Raji (cell line): ENCODE results near the gene MIX23.

Experiments used
- POLR2A ChIP-seq: IDR thresholded peaks from 2 replicates; pipeline ENCODE4 v1.6.1; 2011; ENCODE audit warnings: low read depth, low read length, control low read depth; ENCODE audit not compliant: insufficient read depth

MIX23 gene

DNA sequence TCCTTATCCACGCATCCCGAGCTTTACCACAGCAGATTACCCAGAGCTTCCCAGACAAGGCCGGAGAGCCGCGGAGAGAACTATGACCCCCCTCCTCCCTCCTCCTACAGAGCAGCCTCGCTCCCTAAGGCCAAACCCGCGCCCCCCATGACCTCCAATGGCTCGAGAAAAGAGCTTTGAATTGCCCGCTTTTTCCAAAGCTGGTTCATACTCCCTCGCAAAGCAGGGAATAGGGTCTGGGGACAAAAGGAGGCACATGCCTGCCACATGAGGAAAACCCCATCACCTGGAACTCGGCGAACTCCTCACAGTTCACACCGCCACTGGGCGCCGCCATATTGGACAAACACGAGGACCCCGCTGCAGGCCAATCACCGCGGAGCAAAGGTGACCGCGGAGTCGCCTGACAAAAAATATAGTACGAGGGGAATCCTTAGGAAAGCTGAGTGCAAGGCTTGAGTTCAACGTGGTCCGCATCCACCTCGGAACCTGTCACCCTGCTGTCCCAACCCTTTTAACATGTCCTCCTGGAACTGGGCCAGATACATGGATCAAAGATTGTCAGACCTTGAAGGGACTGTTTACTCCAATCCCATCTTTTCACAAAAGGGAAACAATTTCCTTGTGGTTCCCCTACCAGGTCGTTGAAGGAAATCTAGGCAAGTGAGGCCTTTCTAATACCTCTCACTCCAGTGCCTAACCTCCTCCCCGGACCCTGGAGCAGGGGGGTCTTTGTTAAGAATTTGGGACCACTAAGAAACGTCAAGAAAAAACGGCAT, at the start of gene MIX23:
TSS of gene MIX23 (minus strand) at position 344 of the 779 bp plus-strand sequence. CDS start at position 337, 7 bp downstream.
- peak; percentile 92 for TF ChIP-seq POLR2A

DNA sequence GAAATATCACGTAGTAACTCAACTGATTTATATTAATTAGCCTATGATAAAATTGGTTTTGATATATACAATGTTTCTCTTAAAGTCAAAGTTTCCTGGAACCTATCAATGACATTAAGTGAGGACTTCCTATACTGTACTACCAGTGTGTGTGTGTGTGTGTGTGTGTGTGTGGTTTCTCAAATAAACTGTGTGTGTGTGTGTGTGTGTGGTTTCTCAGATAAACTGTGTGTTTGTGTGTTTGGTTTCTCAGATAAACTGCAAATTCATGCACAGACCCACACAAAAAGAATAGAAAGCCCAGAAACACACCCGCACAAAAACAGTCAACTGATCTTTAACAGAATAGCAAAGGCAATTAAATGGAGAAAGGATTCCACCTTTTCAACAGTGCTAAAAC, 47.3 kb upstream of the MIX23 start:
- TF ChIP-seq POLR2A: no peak

DNA sequence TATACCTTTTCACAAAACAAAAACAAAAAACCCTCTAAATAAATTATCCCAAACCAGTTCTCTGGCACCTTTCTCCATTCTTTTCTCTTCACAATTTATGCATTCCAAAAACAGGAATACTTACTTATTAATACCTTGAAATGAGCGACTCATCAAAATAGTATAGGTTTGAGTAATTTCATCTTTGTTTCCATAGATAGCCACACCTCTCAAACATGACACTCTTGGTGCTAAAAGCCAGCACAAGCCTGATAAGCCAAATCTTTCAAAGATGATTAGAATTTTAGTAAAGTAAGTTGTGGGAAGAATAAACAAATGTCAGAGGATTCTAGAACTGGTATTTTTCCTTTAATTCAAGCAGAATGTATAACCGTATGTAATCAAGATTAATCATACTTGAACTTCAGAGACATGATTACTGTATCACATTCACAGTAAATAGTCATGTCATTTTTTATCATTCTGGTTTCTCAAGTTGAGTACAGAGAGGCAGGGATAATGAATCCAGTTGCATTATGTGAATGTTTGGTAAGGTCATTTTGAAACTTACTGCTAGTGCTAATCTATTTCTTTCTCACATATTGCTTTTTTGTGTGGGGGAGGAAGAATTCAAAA, 44.9 kb upstream of the MIX23 start:
- TF ChIP-seq POLR2A: no peak

DNA sequence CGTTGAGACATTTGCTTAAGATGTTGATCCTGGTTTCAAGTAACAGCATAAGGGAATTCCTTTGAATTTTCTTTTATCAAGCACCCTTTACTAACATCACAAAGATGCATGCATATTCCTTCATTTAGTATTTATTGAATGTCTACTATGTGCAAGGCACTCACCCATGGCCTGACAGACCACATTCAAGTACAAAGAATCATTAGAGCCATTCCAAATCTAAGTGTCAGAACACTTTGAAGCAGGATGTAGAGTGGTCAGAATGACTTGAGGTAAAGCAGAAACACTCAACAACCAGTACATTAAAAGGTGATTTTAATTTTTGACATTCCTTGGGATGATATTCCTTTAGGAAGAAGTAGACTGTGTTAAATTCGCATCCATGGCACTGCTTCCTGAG, 38.8 kb upstream of the MIX23 start:
- TF ChIP-seq POLR2A: no peak

DNA sequence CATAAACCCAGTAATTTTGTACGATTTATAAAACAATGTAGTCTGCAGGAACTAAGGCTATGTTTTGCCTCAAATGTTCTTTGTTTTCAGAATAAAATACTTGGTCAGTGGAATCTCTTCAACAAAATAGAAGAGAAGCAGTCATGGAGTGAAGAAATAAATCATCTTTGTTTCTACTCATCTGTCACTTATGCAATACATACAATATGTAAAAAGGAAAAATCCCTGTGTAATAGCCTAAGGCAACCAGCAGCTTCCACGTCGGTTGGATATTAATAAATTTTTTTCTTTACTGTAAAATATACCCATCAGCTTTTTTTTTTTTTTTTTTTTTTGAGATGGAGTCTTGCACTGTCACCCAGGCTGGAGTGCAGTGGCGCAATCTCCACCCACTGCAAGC, 38.1 kb upstream of the MIX23 start:
- no peak for TF ChIP-seq POLR2A

DNA sequence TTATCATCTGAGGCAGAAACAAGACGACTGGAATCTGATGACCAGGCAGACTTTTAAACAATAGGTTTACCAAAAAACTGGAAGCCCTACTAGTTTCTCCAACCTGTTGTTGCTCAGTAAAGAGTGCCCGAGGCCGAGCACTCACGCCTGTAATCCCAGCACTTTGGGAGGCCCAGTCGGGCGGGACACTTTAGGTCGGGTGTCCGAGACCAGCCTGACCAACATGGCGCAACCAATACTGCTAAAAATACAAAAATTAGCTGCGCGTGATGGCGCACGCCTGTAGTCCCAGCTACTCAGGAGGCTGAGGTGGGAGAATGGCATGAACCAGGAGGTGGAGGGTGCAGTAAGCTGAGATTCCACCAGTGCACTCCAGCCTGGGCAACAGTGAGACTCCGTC, 33.9 kb upstream of the MIX23 start:
- TF ChIP-seq POLR2A: no peak

DNA sequence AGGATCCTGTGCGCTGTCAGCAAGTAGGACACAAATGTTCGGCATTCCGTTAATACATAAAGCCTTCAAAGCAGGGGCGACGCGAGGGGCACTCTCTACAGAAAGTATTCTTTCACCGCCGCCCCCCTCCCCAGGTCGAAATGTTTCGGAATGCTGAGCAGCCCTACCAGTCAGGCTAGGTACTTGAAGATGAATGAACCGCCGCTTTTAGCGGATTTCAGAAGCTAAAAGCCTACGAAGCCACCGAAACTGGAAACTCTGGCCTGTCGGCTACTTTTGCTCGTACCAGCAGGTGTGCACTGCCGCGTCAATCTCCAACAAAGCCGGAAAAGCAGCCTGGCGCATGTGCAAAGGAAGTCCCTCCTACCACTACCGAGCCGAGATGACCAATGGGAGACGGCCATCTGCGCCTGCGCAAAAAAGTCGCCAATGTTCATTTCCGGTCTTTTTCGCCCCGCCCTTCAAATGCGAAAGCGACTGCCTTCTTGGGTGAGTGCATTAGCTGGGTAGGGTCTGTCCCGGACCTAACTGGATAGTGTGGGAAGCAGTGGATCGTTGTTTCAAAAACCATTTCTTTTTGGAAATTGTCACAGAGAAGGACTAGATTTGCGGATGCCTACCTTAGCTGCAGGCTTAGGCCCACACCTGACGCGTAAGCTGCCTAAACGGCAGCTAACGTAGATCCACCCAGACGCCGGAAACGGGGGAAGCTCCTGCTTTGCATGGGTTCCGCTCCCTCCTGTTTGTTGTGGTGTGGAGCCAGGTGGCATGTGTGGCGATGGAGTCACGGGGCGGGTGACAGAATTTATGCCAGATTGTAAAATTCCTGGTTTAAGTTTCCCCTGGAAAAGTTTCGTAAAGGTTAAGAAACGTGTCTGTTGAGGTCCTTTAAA, 33.0 kb upstream of the MIX23 start, which contains the start of gene WDR5B:
TSS of gene WDR5B (minus strand) at position 301 of the 893 bp plus-strand sequence. CDS start 534 bp downstream, outside the sequence.
- peak; percentile 86 for TF ChIP-seq POLR2A

DNA sequence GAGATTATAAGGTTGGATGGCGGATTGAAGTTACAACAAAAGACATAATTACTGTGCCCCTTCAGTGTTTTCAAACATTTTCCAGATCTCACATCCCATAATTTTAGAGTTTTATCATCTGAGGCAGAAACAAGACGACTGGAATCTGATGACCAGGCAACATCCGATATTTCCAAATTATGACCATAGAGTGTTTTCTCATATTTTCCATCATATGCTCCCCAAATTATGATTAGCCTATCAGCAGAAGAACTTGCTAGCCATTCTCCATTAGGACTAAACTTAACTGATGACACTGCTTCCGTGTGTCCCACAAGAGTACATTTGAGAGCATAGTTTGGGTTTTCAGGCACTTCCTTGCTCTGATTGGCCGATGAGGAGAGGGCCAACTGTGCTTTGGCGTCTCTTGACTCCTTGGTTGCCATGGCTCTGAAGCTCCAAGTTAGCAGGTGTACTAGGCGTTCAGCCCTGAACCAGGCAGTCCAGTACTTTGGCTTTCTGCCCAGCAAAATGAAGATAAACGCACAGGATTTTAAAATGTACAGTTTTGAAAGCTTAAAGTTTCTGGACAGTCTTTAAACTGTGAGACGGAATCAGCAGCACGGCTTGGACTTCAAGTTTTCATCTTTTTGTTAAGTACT, 32.2 kb upstream of the MIX23 start:
- no peak for TF ChIP-seq POLR2A

DNA sequence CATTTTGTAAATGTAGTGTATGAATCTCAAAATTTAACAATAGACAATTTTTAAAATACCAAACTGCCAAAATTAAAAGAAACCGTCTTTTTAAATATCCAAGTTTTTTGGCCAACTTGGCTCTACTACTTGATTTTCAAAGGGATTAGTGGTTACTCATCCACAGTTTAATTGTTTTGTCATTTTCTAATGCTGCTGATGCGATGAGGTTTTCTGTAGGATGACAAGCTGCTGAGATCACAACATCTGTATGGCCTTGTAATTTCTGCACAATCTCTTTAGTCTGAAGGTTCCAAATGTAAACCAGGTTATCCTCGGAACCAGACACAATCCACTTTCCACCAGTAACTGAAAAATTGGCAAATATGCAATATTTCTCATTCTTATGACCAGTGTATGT, 31.4 kb upstream of the MIX23 start:
- TF ChIP-seq POLR2A: no peak

DNA sequence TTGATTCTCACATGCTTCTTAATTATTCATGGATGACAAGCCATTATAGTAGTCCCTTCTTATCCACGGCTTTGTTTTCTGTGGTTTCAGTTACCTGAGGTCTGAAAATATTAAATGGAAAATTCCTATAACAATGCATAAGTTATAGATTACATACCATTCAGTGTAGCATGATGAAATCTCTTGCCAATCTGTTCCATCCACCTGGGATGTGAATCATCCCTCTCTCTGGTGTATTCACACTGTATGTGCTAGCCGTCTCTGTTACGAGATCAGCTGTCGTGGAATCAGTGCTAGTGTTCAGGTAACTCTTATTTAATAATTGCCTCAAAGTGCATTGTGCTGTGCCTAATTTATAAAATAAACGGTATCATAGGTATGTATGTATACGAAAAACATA, 27.6 kb upstream of the MIX23 start:
- TF ChIP-seq POLR2A: no peak

DNA sequence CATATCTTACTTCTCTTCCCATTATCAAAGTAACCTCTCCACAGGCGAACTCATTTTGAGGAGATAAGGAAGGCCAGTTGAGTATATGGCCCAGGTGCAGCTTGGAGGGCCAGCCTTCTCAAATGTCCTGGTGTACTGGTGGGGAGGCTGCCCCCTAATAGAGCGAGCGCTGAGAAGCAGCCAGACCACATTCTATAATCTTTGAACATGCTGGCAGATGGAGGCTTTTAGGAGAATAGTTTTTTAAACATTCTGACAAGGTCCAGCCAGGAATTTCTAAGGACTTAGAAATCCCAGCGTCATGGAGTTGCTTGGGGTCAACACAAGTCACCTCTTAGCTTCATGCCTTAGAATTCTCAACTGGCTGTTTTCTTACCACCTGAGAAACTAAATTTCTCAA, 27.1 kb upstream of the MIX23 start:
- no peak for TF ChIP-seq POLR2A

DNA sequence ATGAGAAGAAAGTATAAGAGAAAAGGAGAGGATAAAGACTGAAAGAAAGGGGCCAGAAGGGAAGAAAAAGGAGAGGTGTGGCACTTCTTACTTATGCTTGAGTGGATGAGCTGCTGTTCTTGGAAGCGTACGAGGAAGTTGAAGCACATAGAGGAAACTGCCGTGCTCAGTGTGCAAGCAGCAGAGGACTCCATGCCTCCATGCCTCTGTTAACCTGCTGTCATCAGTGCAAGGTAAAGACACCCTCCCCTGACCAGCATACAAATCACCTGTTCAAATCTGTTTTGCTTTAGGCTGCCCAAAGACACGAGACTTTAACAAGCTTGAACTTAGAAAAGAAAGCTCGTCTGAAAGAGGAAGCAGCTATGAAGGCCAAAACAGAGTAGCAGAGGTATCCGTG, 26.4 kb upstream of the MIX23 start:
- TF ChIP-seq POLR2A: no peak

DNA sequence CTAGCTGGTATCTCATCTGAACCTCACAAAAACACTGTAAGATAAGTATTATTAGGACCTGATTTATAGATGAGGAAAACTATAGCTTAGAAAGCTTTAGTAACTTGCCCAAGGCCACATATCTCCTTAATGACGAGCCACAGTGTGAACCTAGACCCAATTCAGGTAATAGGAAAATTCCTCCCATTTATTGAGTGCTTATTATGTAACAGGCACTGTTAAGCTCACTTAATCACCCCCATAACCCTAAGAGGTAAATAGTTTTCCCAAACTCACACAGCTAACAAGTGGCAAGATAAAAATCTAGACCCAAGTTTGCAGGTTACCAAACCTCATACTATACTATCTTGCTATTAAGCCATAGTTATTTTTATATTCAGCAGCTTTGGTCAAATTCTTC, 24.9 kb upstream of the MIX23 start:
- TF ChIP-seq POLR2A: no peak

DNA sequence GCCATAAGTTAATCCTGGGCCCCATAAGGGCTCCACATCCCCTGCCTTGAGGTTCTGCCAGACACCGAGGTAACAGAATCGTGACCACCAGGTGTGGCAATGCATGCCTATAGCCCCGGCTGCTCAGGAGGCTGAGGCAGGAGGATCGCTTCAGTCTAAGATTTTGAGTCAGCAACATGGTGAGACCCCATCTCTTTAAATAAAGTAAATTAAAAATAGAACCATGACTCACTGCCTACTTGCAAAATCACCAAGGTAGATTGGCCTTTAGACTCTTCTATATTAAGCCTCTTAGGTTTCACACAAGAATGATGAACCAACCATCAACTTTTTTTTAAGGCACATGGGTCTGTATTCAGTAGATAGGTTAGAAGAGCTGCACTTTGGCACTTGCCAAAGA, 23.2 kb upstream of the MIX23 start:
- TF ChIP-seq POLR2A: no peak

DNA sequence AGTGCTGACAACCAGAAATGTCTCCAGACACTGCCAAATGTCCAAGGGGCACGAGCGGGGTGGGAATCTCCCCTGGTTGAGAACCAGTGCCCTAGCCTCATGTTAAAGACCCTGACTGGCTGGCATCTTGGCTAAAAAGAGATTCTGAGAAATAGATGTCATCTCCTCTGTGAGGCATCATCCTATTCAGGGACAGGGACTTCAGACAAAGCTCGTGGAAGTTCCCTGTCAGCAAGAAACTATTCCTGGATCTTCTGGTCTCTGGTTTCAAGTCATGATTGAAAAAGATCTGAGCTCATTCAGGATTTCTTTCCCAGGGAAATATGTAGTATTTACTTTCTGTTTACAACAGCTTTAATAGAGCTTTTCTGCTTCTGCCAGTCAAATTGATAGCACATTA, 22.0 kb upstream of the MIX23 start:
- no peak for TF ChIP-seq POLR2A
